HepG2 (cell line): ENCODE data around the gene GALR3. TPM values are rescaled to one million over a fixed set of nuclear protein-coding genes. Genes with fewer than 3 reads are reported as not detected.

Experiments used
- ATAC-seq: fragments of 200-7000 bp; cut with Tn5 transposase; 3 replicates; pipeline ENCODE4 v1.9.1; 2020; ENCODE audit warnings: mild to moderate bottlenecking, moderate library complexity
- BruUV-seq: library from RNA; stranded (reverse); fragments of 400-500 nt; replicated peaks from 2 replicates; lab custom pipeline; 2021; lab: Mats Ljungman, UMichigan
- CTCF ChIA-PET: fragments of 300-600 bp; formaldehyde crosslinking; extraction: SDS; loops from one replicate; lab custom pipeline; 2021; ENCODE audit warnings: low total read pairs, inconsistent platforms, low intra/inter-chr PET ratio; lab: Yijun Ruan, JAX
- POLR2A ChIA-PET: fragments of 350-600 bp; sonication (Branson Sonifier 250); formaldehyde crosslinking; loops from one replicate; lab custom pipeline; 2020; ENCODE audit warnings: antibody characterized with exemption, inconsistent platforms; lab: Yijun Ruan, JAX
- DNase-seq: peaks from one replicate; pipeline ENCODE4 v3.0.0-alpha.2; 2015; ENCODE audit warnings: low spot score
- FAIRE-seq: peaks from 3 replicates; lab custom pipeline; 2011; peaks lifted over from hg19 to GRCh38; lab: Jason Lieb, UNC
- H2AFZ ChIP-seq: one replicate; pipeline ENCODE4 v1.6.1; 2011; ENCODE audit warnings: low read length, inconsistent platforms
- H3K27ac ChIP-seq: fragments of 300-600 bp; 3 replicates; pipeline ENCODE4 v1.8.0; 2011; ENCODE audit warnings: mixed run types, mild to moderate bottlenecking, mixed read lengths, low read length, inconsistent platforms; ENCODE audit not compliant: insufficient read depth; ENCODE audit errors: extremely low read length
- H3K27me3 ChIP-seq, 2 experiments: fragments of 200-600 bp in 1 of 2; 2 replicates in 1 of 2; 3 replicates in 1 of 2; pipeline versions ENCODE4 v1.6.0 to v1.8.0; 2011; ENCODE audit warnings: low read length in 2 of 2, mild to moderate bottlenecking in 2 of 2, moderate library complexity in 2 of 2, inconsistent platforms in 1 of 2; ENCODE audit not compliant: insufficient read depth in 2 of 2, control insufficient read depth in 1 of 2
- H3K36me3 ChIP-seq, 2 experiments: fragments of 200-600 bp in 1 of 2; replicated peaks in 1 of 2; 2 replicates in 1 of 2; 3 replicates in 1 of 2; pipeline versions ENCODE4 v1.5.1 to v1.8.0; 2011; ENCODE audit warnings: low read length in 2 of 2, inconsistent platforms in 1 of 2; ENCODE audit not compliant: insufficient read depth in 2 of 2, control insufficient read depth in 1 of 2
- H3K4me1 ChIP-seq: 2 replicates; pipeline ENCODE4 v1.5.1; 2012; ENCODE audit warnings: low read length, inconsistent platforms; ENCODE audit not compliant: insufficient read depth
- H3K4me2 ChIP-seq: 2 replicates; pipeline ENCODE4 v1.6.0; 2011; ENCODE audit warnings: low read depth, low read length, inconsistent platforms
- H3K4me3 ChIP-seq, 3 experiments: fragments of 200-600 bp in 1 of 3; sonication (generic), shearing (Covaris generic) in 1 of 3; replicated peaks in 1 of 3; 2 replicates each; pipeline ENCODE4 v1.5.1; 2011 to 2016; ENCODE audit warnings: low read length in 3 of 3, inconsistent platforms in 2 of 3, low read depth in 2 of 3, mild to moderate bottlenecking in 2 of 3, control low read depth in 1 of 3, mixed read lengths in 1 of 3; ENCODE audit not compliant: insufficient read depth in 1 of 3
- H3K79me2 ChIP-seq: one replicate; pipeline ENCODE4 v1.6.1; 2011; ENCODE audit warnings: low read length, inconsistent platforms; ENCODE audit not compliant: insufficient read depth
- H3K9ac ChIP-seq: 2 replicates; pipeline ENCODE4 v1.6.0; 2011; ENCODE audit warnings: mild to moderate bottlenecking, low read depth, low read length, inconsistent platforms; ENCODE audit not compliant: insufficient read depth
- H3K9me3 ChIP-seq: 2 replicates; pipeline ENCODE4 v1.5.1; 2012; ENCODE audit warnings: mild to moderate bottlenecking, low read length
- H4K20me1 ChIP-seq: 2 replicates; pipeline ENCODE4 v1.6.0; 2011; ENCODE audit warnings: inconsistent platforms, mild to moderate bottlenecking, low read length, moderate library complexity; ENCODE audit not compliant: insufficient read depth
- AGO1 ChIP-seq: fragments of 200-400 bp; formaldehyde crosslinking; IDR thresholded peaks from 2 replicates; pipeline ENCODE4 v1.6.1; 2017; ENCODE audit warnings: mild to moderate bottlenecking, low read depth, low read length, moderate library complexity; ENCODE audit not compliant: poor library complexity, severe bottlenecking
- ARID2 ChIP-seq: sonication (generic); formaldehyde crosslinking; IDR thresholded peaks from 2 replicates; pipeline ENCODE4 v1.8.1; 2022; ENCODE audit warnings: mild to moderate bottlenecking, missing genetic modification reagents, borderline replicate concordance
- CCAR2 ChIP-seq: fragments of 200-400 bp; formaldehyde crosslinking; optimal IDR thresholded peaks from 2 replicates; pipeline ENCODE3; 2018; ENCODE audit warnings: low read depth, mild to moderate bottlenecking, low read length, moderate library complexity
- ETV5 ChIP-seq: IDR thresholded peaks from 2 replicates; pipeline ENCODE4 v1.6.1; 2018; ENCODE audit warnings: missing biosample characterization, missing genetic modification reagents, inconsistent platforms, borderline replicate concordance
- HNRNPH1 ChIP-seq: fragments of 200-400 bp; formaldehyde crosslinking; optimal IDR thresholded peaks from 2 replicates; pipeline ENCODE3; 2017; ENCODE audit warnings: mild to moderate bottlenecking, low read depth, low read length
- IRF2 ChIP-seq: IDR thresholded peaks from 2 replicates; pipeline ENCODE4 v1.6.1; 2018; ENCODE audit warnings: missing genetic modification reagents, missing compliant biosample characterization
- ZMYM3 ChIP-seq: sonication (generic); formaldehyde crosslinking; IDR thresholded peaks from 2 replicates; pipeline ENCODE4 v1.5.1; 2020; ENCODE audit warnings: mild to moderate bottlenecking, missing genetic modification reagents
- ZNF142 ChIP-seq: sonication (generic); formaldehyde crosslinking; IDR thresholded peaks from 2 replicates; pipeline ENCODE4 v1.4.0; 2020; ENCODE audit warnings: missing genetic modification reagents
- ZNF564 ChIP-seq: sonication (generic); formaldehyde crosslinking; IDR thresholded peaks from 2 replicates; pipeline ENCODE4 v1.8.1; 2023; ENCODE audit warnings: mild to moderate bottlenecking, missing genetic modification reagents
- WGBS: methylation state at CpG from one replicate; pipeline ENCODE4 v1.1.6; 2017; ENCODE audit warnings: low lambda C conversion rate; 5-methylcytosine and 5-hydroxymethylcytosine counted together
- in situ Hi-C: cut with HindIII; loops from 2 replicates; pipeline ENCODE4 v1.10.0; 2017; ENCODE audit warnings: low pct_unique_long_range_greater_than_20kb; ENCODE audit not compliant: extremely low pct_ligation_motif_present
- intact Hi-C: fragments of 100-400 bp; cut with micrococcal nuclease; formaldehyde crosslinking; loops from one replicate; pipeline ENCODE4 v1.10.0; 2022; ENCODE audit not compliant: unreplicated experiment
- polyA plus RNA-seq, 8 experiments: library from polyadenylated mRNA; depleted of rRNA in 3 of 8; stranded (reverse) in 7 of 8; unstranded in 1 of 8; fragments of >200 nt; fragmentation: Illumina TruSeq in 4 of 8; extraction: Trizol in 4 of 8; gene quantifications; 2 replicates each; pipeline versions ENCODE4 v1.2.1 to v1.2.3, GENCODE V29; 2011 to 2016; ENCODE audit warnings: low read depth in 4 of 8, missing spikeins in 1 of 8, mixed read lengths in 1 of 8; ENCODE audit not compliant: insufficient read depth in 1 of 8
- total RNA-seq, 5 experiments: library from RNA; depleted of rRNA; stranded (reverse); fragments of >200 nt; fragmentation: Illumina TruSeq; extraction: Trizol; gene quantifications; 2 replicates each; pipeline ENCODE4 v1.2.3, GENCODE V29; 2016; ENCODE audit warnings: low read depth in 1 of 5

GALR3 gene
- total and polyA plus RNA-seq, 2 of the 13 experiments (the other 11 are each of a cell fraction or from before 2014, with no cell fraction given) = 0.13 TPM; not detected in 1

DNA sequence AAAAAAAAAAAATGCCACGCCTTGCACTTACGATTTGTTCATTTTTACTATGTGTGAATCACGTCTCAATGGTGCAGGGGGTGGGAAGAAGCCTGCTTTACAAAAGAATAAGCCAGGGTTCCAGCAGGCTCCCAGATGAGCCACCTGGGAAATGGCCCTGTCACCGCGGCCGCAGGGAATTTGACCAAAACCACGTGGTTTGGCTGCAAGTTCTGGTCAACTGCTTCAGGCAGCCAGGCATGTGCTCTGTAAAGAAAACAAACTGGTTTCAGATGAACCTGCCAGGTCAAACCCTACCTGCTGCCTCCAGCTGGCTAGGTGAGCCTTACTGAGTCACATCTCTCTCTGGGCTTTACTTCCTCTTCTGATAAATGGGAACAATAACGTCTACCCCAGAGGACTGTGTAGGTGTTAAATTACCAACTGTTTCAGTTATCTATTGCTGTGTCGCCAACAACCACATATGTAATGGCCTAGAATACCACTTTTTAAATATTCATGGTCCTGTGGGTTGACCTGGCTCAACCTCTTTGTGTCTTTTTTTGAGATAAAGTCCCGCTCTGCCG is 46.0 kb upstream of the GALR3 start (continued):
- TF ChIP-seq ZNF142 (CRISPR knock-in tag) (peak; percentile 31; the same call in 1 of the 2 replicates), CCAR2 (no peak), ZMYM3 (CRISPR knock-in tag) (no peak; the same call in 1 of the 2 replicates), ARID2 (CRISPR knock-in tag) (no peak), IRF2 (no peak)

GRCh38 chr22:37778370-37779009 is 44.7 kb upstream of the GALR3 start:
- Histone ChIP-seq H3K79me2 (no peaks in the 10 kb centered on the region), H3K9ac (no peak overlapping the region), H4K20me1 (no peaks in the 10 kb centered on the region), H2AFZ (no peak overlapping the region), H3K27me3 (no peaks in the 10 kb centered on the region), H3K4me1 (peaks cover 62% of the 10 kb centered on the region), H3K4me2 (no peak overlapping the region), H3K36me3 (no peaks in the 10 kb centered on the region; a peak in 1 of 5 replicates), H3K4me3 (no peak overlapping the region), H3K27ac (no peak overlapping the region), H3K9me3 (no peaks in the 10 kb centered on the region)
- intact Hi-C loops (no loop called here), in situ Hi-C loops (no loop called here)
- no peak for ATAC-seq
- DNase-seq = no peak
- WGBS = 80% methylated on average over 10 of the region's 10 CpGs
- TF ChIP-seq AGO1 = peak; percentile 51
- TF ChIP-seq HNRNPH1 = no peak
- no peak for TF ChIP-seq ZNF564
- TF ChIP-seq ETV5 (CRISPR knock-in tag) = no peak
- no TSS peak for BruUV-seq
- CTCF ChIA-PET = no interaction called here
- POLR2A ChIA-PET = no interaction called here
- no peak for FAIRE-seq
